Measurements from ENCODE around the gene TIMMDC1. TPM values are rescaled to one million over a fixed set of nuclear protein-coding genes. Genes with fewer than 3 reads are reported as not detected.
A peak's percentile ranks its signal among the peaks of the same experiment; 100 is the strongest.

TIMMDC1 gene
- total RNA-seq (2012; rRNA removed) (44.2 and 52.5 TPM in 2 replicates), polyA plus RNA-seq (2012; rRNA removed) (45.5 and 56.6 TPM in 2 replicates), Bru-seq, nascent RNA (percentile 72 among the genes with signal in this experiment), BruChase-seq, experiment 1, labeled RNA remaining after a 6-hour chase (percentile 87 among the genes with signal in this experiment), BruChase-seq, experiment 2, labeled RNA remaining after a 2-hour chase (percentile 86 among the genes with signal in this experiment)
- 29.7 and 35.4 TPM in 2 replicates for polyA plus RNA-seq (2012; cell fraction: cytosol; rRNA removed)
- 40.6 and 48.8 TPM in 2 replicates for polyA plus RNA-seq (2012; cell fraction: nucleus; rRNA removed; ENCODE audit: low replicate concordance)
- long read RNA-seq, transcript TIMMDC1-208 (7 exons, 2,394 nt), result major isoform, 59 of 71 reads
- long read RNA-seq, partial matches to known transcripts, result 6 of 71 reads
- long read RNA-seq, other reads (novel, unspliced or antisense), result 5 of 71 reads

GRCh38 chr3:119498186-119499011 is at the start of gene TIMMDC1:
Gene TIMMDC1 (plus strand): TSS chr3:119498547. CDS start chr3:119498734, 187 bp downstream.
- H3K23ac ChIP-seq (ENCODE audit: low read depth, low read length), result peak within 1 kb of the TSS; percentile 97
- peak within 1 kb of the TSS; percentile 83 for H4K91ac ChIP-seq (ENCODE audit: insufficient read depth, low read depth, low read length)
- peak within 1 kb of the TSS; percentile 92 for H2AK9ac ChIP-seq (replicated peaks; ENCODE audit: low read depth, low read length, poor library complexity)
- no peaks in the 10 kb centered on the region for H4K20me1 ChIP-seq (ENCODE audit: insufficient read depth, low read length)
- peak within 1 kb of the TSS; percentile 95 for H3K27ac ChIP-seq (ENCODE audit: insufficient read depth, low read length)
- no peak within 1 kb of the TSS for H2BK20ac ChIP-seq (ENCODE audit: low read depth, low read length)
- peaks cover 4% of the 10 kb centered on the region for H3K36me3 ChIP-seq (ENCODE audit: control insufficient read depth, insufficient read depth, low read length)
- peak; percentile 43; the same call in 1 of the 2 replicates for TF ChIP-seq ELK1 (IDR thresholded peaks at IDR 0.05; ENCODE audit: borderline replicate concordance, low read depth, low read length)
- TF ChIP-seq USF2 (IDR thresholded peaks at IDR 0.05; ENCODE audit: low read depth, low read length), result 0 out of 2 replicates have a peak, but pooled peaks have one; percentile 3
- TF ChIP-seq CEBPB (IDR thresholded peaks at IDR 0.05; ENCODE audit: low read depth, low read length), result no peak
- peak; percentile 75 for TF ChIP-seq POLR2A (IDR thresholded peaks at IDR 0.05; ENCODE audit: low read depth, low read length)
- 0 out of 2 replicates have a peak, but pooled peaks have one; percentile 30 for TF ChIP-seq BHLHE40 (IDR thresholded peaks at IDR 0.05; ENCODE audit: low read depth, low read length)
- TF ChIP-seq CTCF (conservative IDR thresholded peaks at IDR 0.05; ENCODE audit: low read depth, low read length), result no peak
- TF ChIP-seq MXI1 (IDR thresholded peaks at IDR 0.05; ENCODE audit: borderline replicate concordance, low read depth, low read length), result peak; percentile 91
- TF ChIP-seq MAZ (IDR thresholded peaks at IDR 0.05; ENCODE audit: borderline replicate concordance, low read depth, low read length), result peak; percentile 97
- ATAC-seq (ENCODE audit: low read depth), result peak; percentile 98
- no peaks in the 10 kb centered on the region for H3K9me3 ChIP-seq (ENCODE audit: control insufficient read depth, insufficient read depth, low read length)
- peak within 1 kb of the TSS; percentile 90 for H3K56ac ChIP-seq (ENCODE audit: extremely low read depth, insufficient read depth, low read length)
- H2BK15ac ChIP-seq (ENCODE audit: low read depth, low read length), result no peak within 1 kb of the TSS
- intact Hi-C loops (cut with micrococcal nuclease) (loop anchor here (1.0 kb wide), 1 partner anchor 179 kb away; the partner anchor contains the start of gene COX17), in situ Hi-C loops (cut with MboI; ENCODE audit: low sequenced_read_pairs) (no loop called here), dilution Hi-C loops (cut with HindIII; ENCODE audit: low sequenced_read_pairs, unreplicated experiment) (no loop called here)
- H3K18ac ChIP-seq (ENCODE audit: low read depth, low read length), result peak within 1 kb of the TSS; percentile 87
- peak within 1 kb of the TSS; percentile 74 for H2AK5ac ChIP-seq (ENCODE audit: low read depth, low read length)
- WGBS, 2 experiments (ENCODE audit: extremely low coverage in 2 of 2, insufficient read length in 1 of 2), result 0% methylated on average over 33 of the region's 58 CpGs; no CpG with 5 or more reads in 1 of the 2 experiments
- no peaks in the 10 kb centered on the region for H3K27me3 ChIP-seq (ENCODE audit: control insufficient read depth, insufficient read depth, low read length)
- H3K4me2 ChIP-seq (ENCODE audit: low read depth, low read length), result peak within 1 kb of the TSS; percentile 99
- peak within 1 kb of the TSS; percentile 99 for H4K8ac ChIP-seq (ENCODE audit: low read depth in 2 of 2, low read length in 2 of 2)
- peak within 1 kb of the TSS; percentile 97 for H3K9ac ChIP-seq (ENCODE audit: low read depth, low read length)
- peak within 1 kb of the TSS; percentile 94 for H3K4ac ChIP-seq (ENCODE audit: low read depth, low read length)
- peak within 1 kb of the TSS; percentile 78 for H2BK5ac ChIP-seq (ENCODE audit: low read depth, low read length, poor library complexity, severe bottlenecking)
- peak within 1 kb of the TSS; percentile 21; the same call in 1 of the 2 replicates for H2BK120ac ChIP-seq (ENCODE audit: low read depth, low read length)
- H4K5ac ChIP-seq (ENCODE audit: low read depth, low read length), result peak within 1 kb of the TSS; percentile 97
- peak within 1 kb of the TSS; percentile 87 for H3K4me3 ChIP-seq (ENCODE audit: insufficient read depth, low read depth, low read length)
- POLR2A ChIA-PET (ENCODE audit: unreplicated experiment), result interaction anchor here (0.7 to 1.1 kb wide), 2 partner anchors 62 to 444 kb away, joined by 4 to 5 read pairs; no protein-coding TSS in a partner anchor
- H3K9me1 ChIP-seq (ENCODE audit: insufficient read depth, low read length), result no peaks in the 10 kb centered on the region
- H2AFZ ChIP-seq (replicated peaks; ENCODE audit: low read length, poor library complexity), result peak within 1 kb of the TSS; percentile 98
- peaks cover 5% of the 10 kb centered on the region; the same call in 1 of the 2 replicates for H3K4me1 ChIP-seq (ENCODE audit: control insufficient read depth, insufficient read depth, low read length)
- peak within 1 kb of the TSS; percentile 99 for H3K14ac ChIP-seq (replicated peaks; ENCODE audit: low read depth, low read length)
- CTCF ChIA-PET, result no interaction called here
- peak; percentile 94 for DNase-seq
- H3K79me1 ChIP-seq (ENCODE audit: low read depth in 1 of 2, low read length in 2 of 2), result peaks cover 18 to 44% of the 10 kb centered on the region in 2 experiments; a peak in 3 of 4 replicates
- BruUV-seq (replicated peaks), result TSS peak; percentile 74

Data from IMR-90 (cell line).